GM12873 (cell line): ENCODE results near the gene ZNF148.

ENCODE experiments used
- CTCF ChIP-seq: IDR thresholded peaks from 2 replicates; pipeline ENCODE4 v1.5.1; 2012; ENCODE audit warnings: low read depth, mild to moderate bottlenecking, moderate library complexity, low read length, control low read depth; ENCODE audit not compliant: insufficient read depth; ENCODE audit errors: missing control alignments

The ZNF148 gene

GRCh38 chr3:125383744-125384143, 8.6 kb upstream of the ZNF148 start:
- TF ChIP-seq CTCF, result no peak

- TF ChIP-seq CTCF, result no peak
Observed at GRCh38 chr3:125382298-125382697, 7.2 kb upstream of the ZNF148 start.

GRCh38 chr3:125381743-125382142, 6.6 kb upstream of the ZNF148 start:
- TF ChIP-seq CTCF, result no peak

GRCh38 chr3:125381314-125381713, 6.2 kb upstream of the ZNF148 start:
- no peak for TF ChIP-seq CTCF

GRCh38 chr3:125379483-125379882, 4.4 kb upstream of the ZNF148 start:
- TF ChIP-seq CTCF, result no peak

GRCh38 chr3:125378762-125379161, 3.6 kb upstream of the ZNF148 start:
- TF ChIP-seq CTCF, result no peak

GRCh38 chr3:125375950-125376679, 990 bp upstream of the ZNF148 start:
- no peak for TF ChIP-seq CTCF
